Thymus (tissue), 11 donors: Measurements from ENCODE around the gene SNAPIN. TPM values are rescaled to one million over a fixed set of nuclear protein-coding genes. Genes with fewer than 3 reads are reported as not detected.

ENCODE experiments used
- DNase-seq, 9 donors: peaks; one replicate each; pipeline ENCODE4 v3.0.0-alpha.2; 2013; ENCODE audit warnings: low spot score in 9 of 9, low read depth in 6 of 9, missing footprints in 1 of 9
- H3K27ac ChIP-seq, 2 donors: one replicate each; pipeline ENCODE4 v1.5.1; 2013; ENCODE audit warnings: control low read depth in 1 of 2, low read depth in 1 of 2, low read length in 1 of 2, mild to moderate bottlenecking in 1 of 2, moderate library complexity in 1 of 2
- H3K27me3 ChIP-seq, 2 donors: one replicate each; pipeline ENCODE4 v1.5.1; 2013; ENCODE audit warnings: low read length in 1 of 2; ENCODE audit not compliant: control insufficient read depth in 2 of 2, insufficient read depth in 1 of 2
- H3K36me3 ChIP-seq, 2 donors: one replicate each; pipeline ENCODE4 v1.5.1; 2013; ENCODE audit warnings: low read length in 1 of 2, mild to moderate bottlenecking in 1 of 2, moderate library complexity in 1 of 2; ENCODE audit not compliant: control insufficient read depth in 2 of 2, insufficient read depth in 2 of 2
- H3K4me1 ChIP-seq, 2 donors: one replicate each; pipeline ENCODE4 v1.5.1; 2013; ENCODE audit warnings: low read length in 2 of 2; ENCODE audit not compliant: control insufficient read depth in 2 of 2, insufficient read depth in 2 of 2
- H3K4me3 ChIP-seq, 2 donors: one replicate each; pipeline ENCODE4 v1.5.1; 2013; ENCODE audit warnings: low read length in 2 of 2, control low read depth in 1 of 2, mild to moderate bottlenecking in 1 of 2
- H3K9me3 ChIP-seq, 2 donors: one replicate each; pipeline ENCODE4 v1.5.1; 2013; ENCODE audit warnings: low read length in 1 of 2, mild to moderate bottlenecking in 1 of 2; ENCODE audit not compliant: control insufficient read depth in 2 of 2, insufficient read depth in 1 of 2
- WGBS: extraction: QIAGEN DNeasy Blood & Tissue Kit; methylation state at CpG from one replicate; pipeline ENCODE4 v1.1.7; 2013; 5-methylcytosine and 5-hydroxymethylcytosine counted together
- polyA plus RNA-seq: library from polyadenylated mRNA; stranded (reverse); fragments of 200-250 nt; gene quantifications from one replicate; pipeline ENCODE4 v1.2.3, GENCODE V29; 2013
- total RNA-seq: library from RNA; stranded (reverse); fragments of 120-200 nt; gene quantifications from one replicate; pipeline ENCODE4 v1.2.4, GENCODE V29; 2013
- donor health status: healthy.

Gene SNAPIN
- total and polyA plus RNA-seq, 2 donors, result 48.2 to 50.3 TPM

GRCh38 chr1:153699768-153700167 is 41.3 kb downstream of the SNAPIN start:
- H3K27ac ChIP-seq, result no peak overlapping the region

GRCh38 chr1:153705484-153705883 is 47.0 kb downstream of the SNAPIN start:
- 91% methylated on average over 9 of the region's 9 CpGs for WGBS
- H3K36me3 ChIP-seq, result no peaks in the 10 kb centered on the region
- no peaks in the 10 kb centered on the region for H3K9me3 ChIP-seq
- no peaks in the 10 kb centered on the region for H3K4me1 ChIP-seq
- H3K27ac ChIP-seq, result no peak overlapping the region
- H3K27me3 ChIP-seq, result no peaks in the 10 kb centered on the region
- DNase-seq, result no peak
- H3K4me3 ChIP-seq, result no peak overlapping the region

More at GRCh38 chr1:153699768-153700167, 41.3 kb downstream of the SNAPIN start:
- no peak for DNase-seq
- Histone ChIP-seq H3K9me3 (no peaks in the 10 kb centered on the region), H3K27me3 (peaks cover 0 to 15% of the 10 kb centered on the region in 2 donors), H3K36me3 (no peaks in the 10 kb centered on the region), H3K4me1 (peaks cover 0 to 10% of the 10 kb centered on the region in 2 donors), H3K4me3 (no peak overlapping the region)
- WGBS, result 98% methylated on average over 6 of the region's 6 CpGs

- no peaks in the 10 kb centered on the region for H3K4me1 ChIP-seq
- DNase-seq, result no peak
- 81% methylated on average over 7 of the region's 7 CpGs for WGBS
Measured at GRCh38 chr1:153711026-153711425, 52.5 kb downstream of the SNAPIN start.

More at GRCh38 chr1:153711026-153711425, 52.5 kb downstream of the SNAPIN start:
- no peak overlapping the region for H3K27ac ChIP-seq
- no peaks in the 10 kb centered on the region for H3K9me3 ChIP-seq
- no peaks in the 10 kb centered on the region for H3K36me3 ChIP-seq
- H3K27me3 ChIP-seq, result no peaks in the 10 kb centered on the region
- H3K4me3 ChIP-seq, result no peak overlapping the region

Other genes starting within 250 kb of the SNAPIN start
- not detected for gene S100A7A, start 242.2 kb upstream of the SNAPIN start, total RNA-seq
- gene S100A7A, start 242.2 kb upstream of the SNAPIN start, polyA plus RNA-seq, result 0.30 TPM
- 5.9 TPM for gene S100A7, start 198.1 kb upstream of the SNAPIN start, total RNA-seq
- gene S100A7, start 198.1 kb upstream of the SNAPIN start, polyA plus RNA-seq, result 247 TPM
- gene S100A6, start 122.7 kb upstream of the SNAPIN start, total RNA-seq, result 131 TPM
- 654 TPM for gene S100A6, start 122.7 kb upstream of the SNAPIN start, polyA plus RNA-seq
- gene S100A5, start 117.8 kb upstream of the SNAPIN start, total RNA-seq, result not detected
- gene S100A5, start 117.8 kb upstream of the SNAPIN start, polyA plus RNA-seq, result 0.87 TPM
- 76.8 TPM for gene S100A4, start 112.9 kb upstream of the SNAPIN start, total RNA-seq
- gene S100A4, start 112.9 kb upstream of the SNAPIN start, polyA plus RNA-seq, result 305 TPM
- 0.38 TPM for gene S100A3, start 109.4 kb upstream of the SNAPIN start, total RNA-seq
- 2.6 TPM for gene S100A3, start 109.4 kb upstream of the SNAPIN start, polyA plus RNA-seq
- gene S100A2, start 92.9 kb upstream of the SNAPIN start, total RNA-seq, result 9.8 TPM
- 93.5 TPM for gene S100A2, start 92.9 kb upstream of the SNAPIN start, polyA plus RNA-seq
- gene S100A16, start 45.6 kb upstream of the SNAPIN start, total RNA-seq, result 28.8 TPM
- 128 TPM for gene S100A16, start 45.6 kb upstream of the SNAPIN start, polyA plus RNA-seq
- gene S100A14, start 42.4 kb upstream of the SNAPIN start, total RNA-seq, result 137 TPM
- 302 TPM for gene S100A14, start 42.4 kb upstream of the SNAPIN start, polyA plus RNA-seq
- gene S100A13, start 31.2 kb upstream of the SNAPIN start, total RNA-seq, result 32.0 TPM
- 96.1 TPM for gene S100A13, start 31.2 kb upstream of the SNAPIN start, polyA plus RNA-seq
- gene S100A1, start 30.3 kb upstream of the SNAPIN start, total RNA-seq, result 0.76 TPM
- 3.4 TPM for gene S100A1, start 30.3 kb upstream of the SNAPIN start, polyA plus RNA-seq
- gene CHTOP, start 24.6 kb upstream of the SNAPIN start, total RNA-seq, result 61.0 TPM
- gene CHTOP, start 24.6 kb upstream of the SNAPIN start, polyA plus RNA-seq, result 111 TPM
- gene ILF2, start 12.3 kb downstream of the SNAPIN start, total RNA-seq, result 435 TPM
- gene ILF2, start 12.3 kb downstream of the SNAPIN start, polyA plus RNA-seq, result 91.2 TPM
- 2.5 TPM for gene NPR1, start 20.0 kb downstream of the SNAPIN start, total RNA-seq
- 10.1 TPM for gene NPR1, start 20.0 kb downstream of the SNAPIN start, polyA plus RNA-seq
- gene INTS3, start 69.3 kb downstream of the SNAPIN start, total RNA-seq, result 18.2 TPM
- gene INTS3, start 69.3 kb downstream of the SNAPIN start, polyA plus RNA-seq, result 59.9 TPM
- gene SLC27A3, start 116.7 kb downstream of the SNAPIN start, total RNA-seq, result 8.4 TPM
- gene SLC27A3, start 116.7 kb downstream of the SNAPIN start, polyA plus RNA-seq, result 48.5 TPM